ENCODE measurements around the gene SLC7A6OS.

Gene SLC7A6OS

GRCh38 chr16:68351463-68351862 lies 40.7 kb upstream of the SLC7A6OS start:
- Histone ChIP-seq H3K9me3 (ENCODE audit: control insufficient read depth, low read depth, low read length) (no peaks in the 10 kb centered on the region), H3K9ac (ENCODE audit: low read length) (no peak overlapping the region), H3K27me3 (ENCODE audit: control insufficient read depth, insufficient read depth, low read length) (no peaks in the 10 kb centered on the region), H3K27ac (ENCODE audit: low read length) (no peak overlapping the region), H3K4me3 (ENCODE audit: low read length) (no peak overlapping the region), H3K4me1 (ENCODE audit: control insufficient read depth, low read depth, low read length) (no peaks in the 10 kb centered on the region), H3K36me3 (ENCODE audit: control insufficient read depth, low read depth, low read length) (peaks cover 46% of the 10 kb centered on the region)

GRCh38 chr16:68350813-68351350 lies 40.1 kb upstream of the SLC7A6OS start:
- no peak overlapping the region for H3K9ac ChIP-seq (ENCODE audit: low read length)
- peaks cover 47% of the 10 kb centered on the region for H3K36me3 ChIP-seq (ENCODE audit: control insufficient read depth, low read depth, low read length)
- no peak overlapping the region for H3K27ac ChIP-seq (ENCODE audit: low read length)

GRCh38 chr16:68349838-68350410 lies 39.2 kb upstream of the SLC7A6OS start:
- H3K27me3 ChIP-seq (ENCODE audit: control insufficient read depth, insufficient read depth, low read length) = no peaks in the 10 kb centered on the region
- H3K9ac ChIP-seq (ENCODE audit: low read length) = no peak overlapping the region
- no peaks in the 10 kb centered on the region for H3K9me3 ChIP-seq (ENCODE audit: control insufficient read depth, low read depth, low read length)
- H3K4me3 ChIP-seq (ENCODE audit: low read length) = no peak overlapping the region
- peaks cover 55% of the 10 kb centered on the region for H3K36me3 ChIP-seq (ENCODE audit: control insufficient read depth, low read depth, low read length)
- H3K4me1 ChIP-seq (ENCODE audit: control insufficient read depth, low read depth, low read length) = no peaks in the 10 kb centered on the region
- H3K27ac ChIP-seq (ENCODE audit: low read length) = no peak overlapping the region

More at GRCh38 chr16:68350813-68351350, 40.1 kb upstream of the SLC7A6OS start:
- Histone ChIP-seq H3K9me3 (ENCODE audit: control insufficient read depth, low read depth, low read length) (no peaks in the 10 kb centered on the region), H3K27me3 (ENCODE audit: control insufficient read depth, insufficient read depth, low read length) (no peaks in the 10 kb centered on the region), H3K4me1 (ENCODE audit: control insufficient read depth, low read depth, low read length) (no peaks in the 10 kb centered on the region), H3K4me3 (ENCODE audit: low read length) (no peak overlapping the region)

- Histone ChIP-seq H3K9me3 (ENCODE audit: control insufficient read depth, low read depth, low read length) (no peaks in the 10 kb centered on the region), H3K9ac (ENCODE audit: low read length) (no peak overlapping the region), H3K4me1 (ENCODE audit: control insufficient read depth, low read depth, low read length) (no peaks in the 10 kb centered on the region), H3K36me3 (ENCODE audit: control insufficient read depth, low read depth, low read length) (peaks cover 56% of the 10 kb centered on the region), H3K27me3 (ENCODE audit: control insufficient read depth, insufficient read depth, low read length) (no peaks in the 10 kb centered on the region), H3K27ac (ENCODE audit: low read length) (no peak overlapping the region), H3K4me3 (ENCODE audit: low read length) (no peak overlapping the region)
These were observed 38.1 kb upstream of the SLC7A6OS start for GRCh38 chr16:68348639-68349445.

GRCh38 chr16:68347605-68348004 lies 36.9 kb upstream of the SLC7A6OS start:
- H3K36me3 ChIP-seq (ENCODE audit: control insufficient read depth, low read depth, low read length) = peaks cover 47% of the 10 kb centered on the region

GRCh38 chr16:68346892-68347480 lies 36.2 kb upstream of the SLC7A6OS start:
- Histone ChIP-seq H3K27ac (ENCODE audit: low read length) (no peak overlapping the region), H3K9ac (ENCODE audit: low read length) (no peak overlapping the region), H3K4me3 (ENCODE audit: low read length) (no peak overlapping the region), H3K4me1 (ENCODE audit: control insufficient read depth, low read depth, low read length) (no peaks in the 10 kb centered on the region), H3K27me3 (ENCODE audit: control insufficient read depth, insufficient read depth, low read length) (no peaks in the 10 kb centered on the region), H3K9me3 (ENCODE audit: control insufficient read depth, low read depth, low read length) (no peaks in the 10 kb centered on the region), H3K36me3 (ENCODE audit: control insufficient read depth, low read depth, low read length) (peaks cover 47% of the 10 kb centered on the region)

More at GRCh38 chr16:68347605-68348004, 36.9 kb upstream of the SLC7A6OS start:
- H3K9me3 ChIP-seq (ENCODE audit: control insufficient read depth, low read depth, low read length) = no peaks in the 10 kb centered on the region
- no peak overlapping the region for H3K4me3 ChIP-seq (ENCODE audit: low read length)
- no peaks in the 10 kb centered on the region for H3K27me3 ChIP-seq (ENCODE audit: control insufficient read depth, insufficient read depth, low read length)
- H3K4me1 ChIP-seq (ENCODE audit: control insufficient read depth, low read depth, low read length) = no peaks in the 10 kb centered on the region
- H3K27ac ChIP-seq (ENCODE audit: low read length) = no peak overlapping the region
- no peak overlapping the region for H3K9ac ChIP-seq (ENCODE audit: low read length)

GRCh38 chr16:68345958-68346635 lies 35.4 kb upstream of the SLC7A6OS start:
- H3K4me3 ChIP-seq (ENCODE audit: low read length) = no peak overlapping the region
- H3K27ac ChIP-seq (ENCODE audit: low read length) = no peak overlapping the region
- no peak overlapping the region for H3K9ac ChIP-seq (ENCODE audit: low read length)
- H3K9me3 ChIP-seq (ENCODE audit: control insufficient read depth, low read depth, low read length) = no peaks in the 10 kb centered on the region
- no peaks in the 10 kb centered on the region for H3K27me3 ChIP-seq (ENCODE audit: control insufficient read depth, insufficient read depth, low read length)
- H3K36me3 ChIP-seq (ENCODE audit: control insufficient read depth, low read depth, low read length) = peaks cover 50% of the 10 kb centered on the region
- no peaks in the 10 kb centered on the region for H3K4me1 ChIP-seq (ENCODE audit: control insufficient read depth, low read depth, low read length)

GRCh38 chr16:68345351-68345810 lies 34.6 kb upstream of the SLC7A6OS start:
- Histone ChIP-seq H3K9ac (ENCODE audit: low read length) (no peak overlapping the region), H3K4me1 (ENCODE audit: control insufficient read depth, low read depth, low read length) (no peaks in the 10 kb centered on the region), H3K9me3 (ENCODE audit: control insufficient read depth, low read depth, low read length) (no peaks in the 10 kb centered on the region), H3K4me3 (ENCODE audit: low read length) (no peak overlapping the region), H3K27ac (ENCODE audit: low read length) (no peak overlapping the region), H3K36me3 (ENCODE audit: control insufficient read depth, low read depth, low read length) (peaks cover 57% of the 10 kb centered on the region), H3K27me3 (ENCODE audit: control insufficient read depth, insufficient read depth, low read length) (no peaks in the 10 kb centered on the region)

GRCh38 chr16:68344252-68344651 lies 33.5 kb upstream of the SLC7A6OS start:
- no peak overlapping the region for H3K9ac ChIP-seq (ENCODE audit: low read length)
- H3K27ac ChIP-seq (ENCODE audit: low read length) = no peak overlapping the region
- peaks cover 59% of the 10 kb centered on the region for H3K36me3 ChIP-seq (ENCODE audit: control insufficient read depth, low read depth, low read length)
- no peaks in the 10 kb centered on the region for H3K4me1 ChIP-seq (ENCODE audit: control insufficient read depth, low read depth, low read length)
- no peaks in the 10 kb centered on the region for H3K9me3 ChIP-seq (ENCODE audit: control insufficient read depth, low read depth, low read length)
- no peaks in the 10 kb centered on the region for H3K27me3 ChIP-seq (ENCODE audit: control insufficient read depth, insufficient read depth, low read length)
- no peak overlapping the region for H3K4me3 ChIP-seq (ENCODE audit: low read length)

- Histone ChIP-seq H3K9me3 (ENCODE audit: control insufficient read depth, low read depth, low read length) (no peaks in the 10 kb centered on the region), H3K27ac (ENCODE audit: low read length) (no peak overlapping the region), H3K4me1 (ENCODE audit: control insufficient read depth, low read depth, low read length) (no peaks in the 10 kb centered on the region), H3K9ac (ENCODE audit: low read length) (no peak overlapping the region), H3K27me3 (ENCODE audit: control insufficient read depth, insufficient read depth, low read length) (no peaks in the 10 kb centered on the region), H3K4me3 (ENCODE audit: low read length) (no peak overlapping the region), H3K36me3 (ENCODE audit: control insufficient read depth, low read depth, low read length) (peaks cover 57% of the 10 kb centered on the region)
These were observed 32.4 kb upstream of the SLC7A6OS start for GRCh38 chr16:68343137-68343536.

- Histone ChIP-seq H3K4me3 (ENCODE audit: low read length) (no peak overlapping the region), H3K9me3 (ENCODE audit: control insufficient read depth, low read depth, low read length) (no peaks in the 10 kb centered on the region), H3K9ac (ENCODE audit: low read length) (no peak overlapping the region), H3K36me3 (ENCODE audit: control insufficient read depth, low read depth, low read length) (peaks cover 55% of the 10 kb centered on the region), H3K27me3 (ENCODE audit: control insufficient read depth, insufficient read depth, low read length) (no peaks in the 10 kb centered on the region), H3K4me1 (ENCODE audit: control insufficient read depth, low read depth, low read length) (no peaks in the 10 kb centered on the region), H3K27ac (ENCODE audit: low read length) (no peak overlapping the region)
These were observed 31.9 kb upstream of the SLC7A6OS start for GRCh38 chr16:68342620-68343019.

Measured in iPS-18a (cell line).